ENCODE data around the gene BABAM2. TPM values are rescaled to one million over a fixed set of nuclear protein-coding genes. Genes with fewer than 3 reads are reported as not detected.

Gene BABAM2
- total and polyA plus RNA-seq, 4 donors: 9.9 to 17.0 (median 13.9) TPM

DNA sequence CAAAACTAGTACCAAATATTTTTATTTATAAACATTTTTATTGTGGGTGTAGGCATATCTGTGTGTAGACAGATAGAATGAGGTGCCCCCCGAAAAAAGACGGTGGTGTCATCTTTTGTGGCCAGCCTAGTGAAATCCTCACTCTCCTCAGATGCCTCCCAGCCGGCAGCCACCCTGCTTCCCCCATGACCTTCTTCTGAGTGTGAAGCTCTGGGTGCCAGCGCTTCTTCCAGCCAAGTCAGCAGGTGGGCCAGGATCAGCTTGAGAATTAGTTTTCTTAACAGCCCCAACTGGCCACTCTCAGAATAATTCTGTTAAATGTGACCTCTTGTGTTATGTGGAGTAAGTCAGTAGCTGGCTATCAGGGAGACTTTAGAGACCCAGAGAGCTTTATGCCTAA, 272.5 kb downstream of the BABAM2 start:
- Histone ChIP-seq H3K4me1 (ENCODE audit: control insufficient read depth in 4 of 4, insufficient read depth in 4 of 4, low read length in 3 of 4) (peaks cover 0 to 3% (median 0%) of the 10 kb centered on the region in 4 donors), H3K9me3 (ENCODE audit: control insufficient read depth in 4 of 4, low read length in 3 of 4) (no peaks in the 10 kb centered on the region), H3K9ac (ENCODE audit: low read depth in 1 of 2, low read length in 2 of 2) (no peak overlapping the region), H3K27ac (ENCODE audit: low read depth in 1 of 2, low read length in 2 of 2) (no peak overlapping the region), H3K4me3 (ENCODE audit: low read depth in 1 of 3, low read length in 3 of 3) (no peak overlapping the region), H3K27me3 (ENCODE audit: control insufficient read depth in 4 of 4, insufficient read depth in 4 of 4, low read length in 3 of 4) (no peaks in the 10 kb centered on the region), H3K36me3 (ENCODE audit: control insufficient read depth in 4 of 4, insufficient read depth in 3 of 4, low read depth in 1 of 4, low read length in 3 of 4) (no peaks in the 10 kb centered on the region)
- 96% methylated on average over 4 of the region's 4 CpGs for WGBS
- no peak for DNase-seq (ENCODE audit: low spot score)
- TF ChIP-seq GABPA (IDR thresholded peaks at IDR 0.05 in 1 of 2, conservative IDR thresholded peaks at IDR 0.05 in 1 of 2) (no peak), TAF1 (conservative IDR thresholded peaks at IDR 0.05) (no peak), RAD21 (IDR thresholded peaks at IDR 0.05) (no peak), HNF4A (conservative IDR thresholded peaks at IDR 0.05) (no peak), NR2F2 (IDR thresholded peaks at IDR 0.05) (no peak), SP1 (IDR thresholded peaks at IDR 0.05) (no peak), RXRA (IDR thresholded peaks at IDR 0.05) (no peak), FOXA1 (IDR thresholded peaks at IDR 0.05) (no peak), ZBTB33 (IDR thresholded peaks at IDR 0.05) (no peak), EGR1 (IDR thresholded peaks at IDR 0.05; ENCODE audit: low read depth in 2 of 2) (no peak), HNF4G (IDR thresholded peaks at IDR 0.05) (no peak), FOXA2 (IDR thresholded peaks at IDR 0.05) (no peak), YY1 (IDR thresholded peaks at IDR 0.05) (no peak), JUND (IDR thresholded peaks at IDR 0.05) (no peak)
- TF ChIP-seq, protein P1, sequence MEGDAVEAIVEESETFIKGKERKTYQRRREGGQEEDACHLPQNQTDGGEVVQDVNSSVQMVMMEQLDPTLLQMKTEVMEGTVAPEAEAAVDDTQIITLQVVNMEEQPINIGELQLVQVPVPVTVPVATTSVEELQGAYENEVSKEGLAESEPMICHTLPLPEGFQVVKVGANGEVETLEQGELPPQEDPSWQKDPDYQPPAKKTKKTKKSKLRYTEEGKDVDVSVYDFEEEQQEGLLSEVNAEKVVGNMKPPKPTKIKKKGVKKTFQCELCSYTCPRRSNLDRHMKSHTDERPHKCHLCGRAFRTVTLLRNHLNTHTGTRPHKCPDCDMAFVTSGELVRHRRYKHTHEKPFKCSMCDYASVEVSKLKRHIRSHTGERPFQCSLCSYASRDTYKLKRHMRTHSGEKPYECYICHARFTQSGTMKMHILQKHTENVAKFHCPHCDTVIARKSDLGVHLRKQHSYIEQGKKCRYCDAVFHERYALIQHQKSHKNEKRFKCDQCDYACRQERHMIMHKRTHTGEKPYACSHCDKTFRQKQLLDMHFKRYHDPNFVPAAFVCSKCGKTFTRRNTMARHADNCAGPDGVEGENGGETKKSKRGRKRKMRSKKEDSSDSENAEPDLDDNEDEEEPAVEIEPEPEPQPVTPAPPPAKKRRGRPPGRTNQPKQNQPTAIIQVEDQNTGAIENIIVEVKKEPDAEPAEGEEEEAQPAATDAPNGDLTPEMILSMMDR (IDR thresholded peaks at IDR 0.05; ENCODE audit: low read depth, low read length, missing input control): no peak
- TF ChIP-seq, protein P2, sequence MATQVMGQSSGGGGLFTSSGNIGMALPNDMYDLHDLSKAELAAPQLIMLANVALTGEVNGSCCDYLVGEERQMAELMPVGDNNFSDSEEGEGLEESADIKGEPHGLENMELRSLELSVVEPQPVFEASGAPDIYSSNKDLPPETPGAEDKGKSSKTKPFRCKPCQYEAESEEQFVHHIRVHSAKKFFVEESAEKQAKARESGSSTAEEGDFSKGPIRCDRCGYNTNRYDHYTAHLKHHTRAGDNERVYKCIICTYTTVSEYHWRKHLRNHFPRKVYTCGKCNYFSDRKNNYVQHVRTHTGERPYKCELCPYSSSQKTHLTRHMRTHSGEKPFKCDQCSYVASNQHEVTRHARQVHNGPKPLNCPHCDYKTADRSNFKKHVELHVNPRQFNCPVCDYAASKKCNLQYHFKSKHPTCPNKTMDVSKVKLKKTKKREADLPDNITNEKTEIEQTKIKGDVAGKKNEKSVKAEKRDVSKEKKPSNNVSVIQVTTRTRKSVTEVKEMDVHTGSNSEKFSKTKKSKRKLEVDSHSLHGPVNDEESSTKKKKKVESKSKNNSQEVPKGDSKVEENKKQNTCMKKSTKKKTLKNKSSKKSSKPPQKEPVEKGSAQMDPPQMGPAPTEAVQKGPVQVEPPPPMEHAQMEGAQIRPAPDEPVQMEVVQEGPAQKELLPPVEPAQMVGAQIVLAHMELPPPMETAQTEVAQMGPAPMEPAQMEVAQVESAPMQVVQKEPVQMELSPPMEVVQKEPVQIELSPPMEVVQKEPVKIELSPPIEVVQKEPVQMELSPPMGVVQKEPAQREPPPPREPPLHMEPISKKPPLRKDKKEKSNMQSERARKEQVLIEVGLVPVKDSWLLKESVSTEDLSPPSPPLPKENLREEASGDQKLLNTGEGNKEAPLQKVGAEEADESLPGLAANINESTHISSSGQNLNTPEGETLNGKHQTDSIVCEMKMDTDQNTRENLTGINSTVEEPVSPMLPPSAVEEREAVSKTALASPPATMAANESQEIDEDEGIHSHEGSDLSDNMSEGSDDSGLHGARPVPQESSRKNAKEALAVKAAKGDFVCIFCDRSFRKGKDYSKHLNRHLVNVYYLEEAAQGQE (IDR thresholded peaks at IDR 0.05): no peak
- TF ChIP-seq, protein P3, sequence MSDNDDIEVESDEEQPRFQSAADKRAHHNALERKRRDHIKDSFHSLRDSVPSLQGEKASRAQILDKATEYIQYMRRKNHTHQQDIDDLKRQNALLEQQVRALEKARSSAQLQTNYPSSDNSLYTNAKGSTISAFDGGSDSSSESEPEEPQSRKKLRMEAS (IDR thresholded peaks at IDR 0.05): no peak

Data from liver (tissue), 9 donors.